Measurements from ENCODE around the gene MSI2. TPM values are rescaled to one million over a fixed set of nuclear protein-coding genes. Genes with fewer than 3 reads are reported as not detected.

The MSI2 gene
- total RNA-seq, 2 experiments from 2014 or later: 59.6 to 61.7 TPM

DNA sequence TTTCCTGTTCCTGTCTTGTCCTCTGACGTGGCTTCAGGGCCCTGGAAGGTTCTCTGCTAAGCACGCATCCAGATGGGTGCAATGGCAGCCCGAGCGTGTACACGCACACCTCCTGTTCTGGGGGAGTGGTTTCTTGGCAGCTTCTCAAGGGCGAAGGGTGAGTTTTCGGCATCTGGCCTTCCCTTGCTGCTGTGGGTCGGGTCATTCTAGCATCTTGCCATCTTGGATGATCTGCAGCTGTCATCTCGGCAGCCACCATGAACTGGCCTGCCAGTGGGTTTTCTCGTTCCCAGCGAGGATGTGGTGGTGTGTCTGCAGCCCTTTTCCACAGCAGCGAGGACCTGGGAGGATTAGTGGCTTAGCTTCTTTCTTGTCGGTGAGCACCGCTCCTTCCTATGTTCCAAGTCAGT lies 10.6 kb downstream of the MSI2 start:
- ATAC-seq (no peak), DNase-seq (no peak)
- intact Hi-C loops (cut with micrococcal nuclease): no loop called here
- ChIA-PET POLR2A (interaction anchor here (0.7 to 1.1 kb wide), 3 partner anchors 9 to 40 kb away, joined by 3 to 5 read pairs (median 3); no protein-coding TSS in a partner anchor), CTCF (interaction anchor here (1.0 to 2.1 kb wide), 2 partner anchors 24 to 134 kb away, joined by 3 to 12 read pairs; no protein-coding TSS in a partner anchor)
- Mint-ChIP-seq H3K27ac (no peak overlapping the region), H3K4me3 (no peak overlapping the region), H3K27me3 (no peaks in the 10 kb centered on the region), H3K4me1 (ENCODE audit: low read depth) (peaks cover 49% of the 10 kb centered on the region), H3K36me3 (ENCODE audit: low read depth) (peaks cover 69% of the 10 kb centered on the region), H3K9me3 (no peaks in the 10 kb centered on the region)
- TF ChIP-seq, protein P1, sequence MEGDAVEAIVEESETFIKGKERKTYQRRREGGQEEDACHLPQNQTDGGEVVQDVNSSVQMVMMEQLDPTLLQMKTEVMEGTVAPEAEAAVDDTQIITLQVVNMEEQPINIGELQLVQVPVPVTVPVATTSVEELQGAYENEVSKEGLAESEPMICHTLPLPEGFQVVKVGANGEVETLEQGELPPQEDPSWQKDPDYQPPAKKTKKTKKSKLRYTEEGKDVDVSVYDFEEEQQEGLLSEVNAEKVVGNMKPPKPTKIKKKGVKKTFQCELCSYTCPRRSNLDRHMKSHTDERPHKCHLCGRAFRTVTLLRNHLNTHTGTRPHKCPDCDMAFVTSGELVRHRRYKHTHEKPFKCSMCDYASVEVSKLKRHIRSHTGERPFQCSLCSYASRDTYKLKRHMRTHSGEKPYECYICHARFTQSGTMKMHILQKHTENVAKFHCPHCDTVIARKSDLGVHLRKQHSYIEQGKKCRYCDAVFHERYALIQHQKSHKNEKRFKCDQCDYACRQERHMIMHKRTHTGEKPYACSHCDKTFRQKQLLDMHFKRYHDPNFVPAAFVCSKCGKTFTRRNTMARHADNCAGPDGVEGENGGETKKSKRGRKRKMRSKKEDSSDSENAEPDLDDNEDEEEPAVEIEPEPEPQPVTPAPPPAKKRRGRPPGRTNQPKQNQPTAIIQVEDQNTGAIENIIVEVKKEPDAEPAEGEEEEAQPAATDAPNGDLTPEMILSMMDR (IDR thresholded peaks at IDR 0.05): no peak

- H3K4me3 Mint-ChIP-seq: no peak overlapping the region
- no peaks in the 10 kb centered on the region for H3K27me3 Mint-ChIP-seq
- ChIA-PET POLR2A (no interaction called here), CTCF (interaction anchor here (2.1 kb wide), 1 partner anchor 25 kb away, joined by 12 read pairs; no protein-coding TSS in a partner anchor)
- DNase-seq: no peak
- intact Hi-C loops (cut with micrococcal nuclease): no loop called here
- no peaks in the 10 kb centered on the region for H3K9me3 Mint-ChIP-seq
- H3K27ac Mint-ChIP-seq: no peak overlapping the region
- peaks cover 43% of the 10 kb centered on the region for H3K4me1 Mint-ChIP-seq (ENCODE audit: low read depth)
- TF ChIP-seq, protein P1 (IDR thresholded peaks at IDR 0.05): no peak
- no peak for ATAC-seq
- H3K36me3 Mint-ChIP-seq (ENCODE audit: low read depth): peaks cover 60% of the 10 kb centered on the region
Measured at GRCh38 chr17:57268181-57268580, 11.9 kb downstream of the MSI2 start.

GRCh38 chr17:57269052-57269451 lies 12.7 kb downstream of the MSI2 start:
- intact Hi-C loops (cut with micrococcal nuclease): no loop called here
- Mint-ChIP-seq H3K27ac (no peak overlapping the region), H3K9me3 (no peaks in the 10 kb centered on the region), H3K36me3 (ENCODE audit: low read depth) (peaks cover 51% of the 10 kb centered on the region), H3K4me3 (no peak overlapping the region), H3K27me3 (no peaks in the 10 kb centered on the region), H3K4me1 (ENCODE audit: low read depth) (peaks cover 36% of the 10 kb centered on the region)
- no peak for DNase-seq
- TF ChIP-seq, protein P1 (IDR thresholded peaks at IDR 0.05): no peak
- ChIA-PET CTCF (interaction anchor here (5.1 kb wide), 1 partner anchor 26 kb away, joined by 33 read pairs; no protein-coding TSS in a partner anchor), POLR2A (interaction anchor here (3.7 kb wide), 1 partner anchor 12 kb away, joined by 15 read pairs; no protein-coding TSS in a partner anchor)
- no peak for ATAC-seq

DNA sequence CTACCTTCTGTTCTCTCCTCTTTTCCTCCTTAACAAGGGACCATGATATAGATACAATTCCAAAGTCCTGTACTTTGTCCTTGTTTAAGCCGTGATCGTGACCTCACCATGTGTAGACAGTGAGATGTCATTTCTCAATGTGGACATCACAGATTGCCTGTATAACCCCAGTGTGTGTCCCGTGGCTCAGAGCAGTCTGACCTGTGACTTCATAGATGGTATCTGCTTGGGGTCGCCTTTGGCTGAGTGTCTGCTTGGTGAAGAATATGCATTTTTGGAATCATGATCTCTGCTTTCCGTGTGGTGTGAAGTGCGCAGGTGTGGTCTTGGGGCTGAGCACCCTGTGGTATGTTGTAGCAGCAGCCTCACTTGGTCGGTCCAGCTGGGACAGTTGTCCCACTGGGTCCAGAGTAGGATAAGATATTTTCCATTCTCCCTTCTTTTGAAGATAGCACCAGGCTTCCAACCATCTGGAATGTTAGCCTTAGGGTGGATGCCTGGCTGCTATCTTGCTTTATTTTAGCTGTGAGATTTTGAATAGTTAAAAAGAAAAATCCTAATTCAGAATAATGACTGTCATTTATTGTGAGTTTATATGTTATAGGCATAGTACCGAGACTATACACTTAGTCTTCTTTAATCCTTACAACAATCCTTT lies 13.4 kb downstream of the MSI2 start:
- H3K36me3 Mint-ChIP-seq (ENCODE audit: low read depth): peaks cover 57% of the 10 kb centered on the region
- POLR2A ChIA-PET: interaction anchor here (0.9 to 3.7 kb wide), 2 partner anchors 11 to 12 kb away, joined by 3 to 15 read pairs; no protein-coding TSS in a partner anchor
- peaks cover 36% of the 10 kb centered on the region for H3K4me1 Mint-ChIP-seq (ENCODE audit: low read depth)
- H3K9me3 Mint-ChIP-seq: no peaks in the 10 kb centered on the region
- CTCF ChIA-PET: interaction anchor here (5.1 kb wide), 1 partner anchor 26 kb away, joined by 33 read pairs; no protein-coding TSS in a partner anchor
- no peak for ATAC-seq
- H3K27ac Mint-ChIP-seq: no peak overlapping the region
- no peak overlapping the region for H3K4me3 Mint-ChIP-seq
- DNase-seq: no peak
- intact Hi-C loops (cut with micrococcal nuclease): no loop called here
- H3K27me3 Mint-ChIP-seq: no peaks in the 10 kb centered on the region
- TF ChIP-seq, protein P1 (IDR thresholded peaks at IDR 0.05): no peak

- no peaks in the 10 kb centered on the region for H3K9me3 Mint-ChIP-seq
- no peak overlapping the region for H3K4me3 Mint-ChIP-seq
- intact Hi-C loops (cut with micrococcal nuclease): no loop called here
- ChIA-PET POLR2A (interaction anchor here (1.7 to 3.7 kb wide), 2 partner anchors 10 to 12 kb away, joined by 5 to 15 read pairs; no protein-coding TSS in a partner anchor), CTCF (interaction anchor here (1.4 to 5.1 kb wide), 2 partner anchors 11 to 27 kb away, joined by 3 to 33 read pairs; no protein-coding TSS in a partner anchor)
- H3K27ac Mint-ChIP-seq: no peak overlapping the region
- TF ChIP-seq, protein P1 (IDR thresholded peaks at IDR 0.05): no peak
- ATAC-seq: no peak
- peaks cover 39% of the 10 kb centered on the region for H3K4me1 Mint-ChIP-seq (ENCODE audit: low read depth)
- no peaks in the 10 kb centered on the region for H3K27me3 Mint-ChIP-seq
- DNase-seq: no peak
- peaks cover 52% of the 10 kb centered on the region for H3K36me3 Mint-ChIP-seq (ENCODE audit: low read depth)
Measured at GRCh38 chr17:57270801-57271245, 14.5 kb downstream of the MSI2 start.

Data from activated CD8-positive, alpha-beta T cell treated with anti-CD3 and anti-CD28 coated beads for 36 hours (primary cell).